Measurements from ENCODE around the gene MASTL. TPM values are rescaled to one million over a fixed set of nuclear protein-coding genes. Genes with fewer than 3 reads are reported as not detected.

MASTL gene
- total RNA-seq, 1 donor from 2014 or later, result 15.0 TPM

DNA sequence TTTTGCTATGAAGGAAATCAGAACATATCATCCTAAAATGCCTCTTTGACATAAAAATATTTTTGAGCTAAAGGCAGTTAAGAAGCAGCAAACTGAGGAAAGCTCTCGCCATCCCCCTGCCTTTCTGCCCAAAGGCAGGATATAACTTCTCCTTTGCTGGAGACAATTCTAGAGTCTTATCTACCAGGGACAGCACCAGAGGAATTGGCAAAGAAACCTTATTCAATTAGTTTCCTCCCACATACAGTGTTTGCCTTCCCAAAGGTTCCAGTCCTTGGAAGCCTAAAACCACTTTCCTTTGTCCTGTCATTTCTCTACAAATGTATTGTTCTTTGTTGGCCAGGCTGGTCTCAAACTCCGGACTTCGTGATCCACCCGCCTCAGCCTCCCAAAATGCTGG, 33.7 kb downstream of the MASTL start:
- H3K36me3 Mint-ChIP-seq (ENCODE audit: insufficient read depth), result peaks cover 6% of the 10 kb centered on the region
- H3K9me3 Mint-ChIP-seq (ENCODE audit: low read depth), result no peaks in the 10 kb centered on the region
- no peaks in the 10 kb centered on the region for H3K27me3 Mint-ChIP-seq
- no peaks in the 10 kb centered on the region for H3K4me1 Mint-ChIP-seq (ENCODE audit: low read depth)
- no peak overlapping the region for H3K27ac Mint-ChIP-seq
- no peak for DNase-seq (ENCODE audit: low spot score, unreplicated experiment)
- no peak overlapping the region for H3K4me3 Mint-ChIP-seq (ENCODE audit: low read depth)
- TF ChIP-seq, protein P1, sequence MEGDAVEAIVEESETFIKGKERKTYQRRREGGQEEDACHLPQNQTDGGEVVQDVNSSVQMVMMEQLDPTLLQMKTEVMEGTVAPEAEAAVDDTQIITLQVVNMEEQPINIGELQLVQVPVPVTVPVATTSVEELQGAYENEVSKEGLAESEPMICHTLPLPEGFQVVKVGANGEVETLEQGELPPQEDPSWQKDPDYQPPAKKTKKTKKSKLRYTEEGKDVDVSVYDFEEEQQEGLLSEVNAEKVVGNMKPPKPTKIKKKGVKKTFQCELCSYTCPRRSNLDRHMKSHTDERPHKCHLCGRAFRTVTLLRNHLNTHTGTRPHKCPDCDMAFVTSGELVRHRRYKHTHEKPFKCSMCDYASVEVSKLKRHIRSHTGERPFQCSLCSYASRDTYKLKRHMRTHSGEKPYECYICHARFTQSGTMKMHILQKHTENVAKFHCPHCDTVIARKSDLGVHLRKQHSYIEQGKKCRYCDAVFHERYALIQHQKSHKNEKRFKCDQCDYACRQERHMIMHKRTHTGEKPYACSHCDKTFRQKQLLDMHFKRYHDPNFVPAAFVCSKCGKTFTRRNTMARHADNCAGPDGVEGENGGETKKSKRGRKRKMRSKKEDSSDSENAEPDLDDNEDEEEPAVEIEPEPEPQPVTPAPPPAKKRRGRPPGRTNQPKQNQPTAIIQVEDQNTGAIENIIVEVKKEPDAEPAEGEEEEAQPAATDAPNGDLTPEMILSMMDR (IDR thresholded peaks at IDR 0.05; ENCODE audit: unreplicated experiment), result no peak

GRCh38 chr10:27190508-27190907, 35.4 kb downstream of the MASTL start:
- Mint-ChIP-seq H3K36me3 (ENCODE audit: insufficient read depth) (no peaks in the 10 kb centered on the region), H3K4me3 (ENCODE audit: low read depth) (no peak overlapping the region), H3K4me1 (ENCODE audit: low read depth) (no peaks in the 10 kb centered on the region), H3K27me3 (no peaks in the 10 kb centered on the region), H3K9me3 (ENCODE audit: low read depth) (no peaks in the 10 kb centered on the region), H3K27ac (no peak overlapping the region)
- TF ChIP-seq, protein P1 (IDR thresholded peaks at IDR 0.05; ENCODE audit: unreplicated experiment), result no peak
- no peak for DNase-seq (ENCODE audit: low spot score, unreplicated experiment)

GRCh38 chr10:27192284-27192683, 37.1 kb downstream of the MASTL start:
- Mint-ChIP-seq H3K4me3 (ENCODE audit: low read depth) (no peak overlapping the region), H3K27me3 (no peaks in the 10 kb centered on the region), H3K27ac (no peak overlapping the region), H3K36me3 (ENCODE audit: insufficient read depth) (no peaks in the 10 kb centered on the region), H3K4me1 (ENCODE audit: low read depth) (no peaks in the 10 kb centered on the region), H3K9me3 (ENCODE audit: low read depth) (no peaks in the 10 kb centered on the region)
- DNase-seq (ENCODE audit: low spot score, unreplicated experiment), result no peak
- TF ChIP-seq, protein P1 (IDR thresholded peaks at IDR 0.05; ENCODE audit: unreplicated experiment), result no peak

DNA sequence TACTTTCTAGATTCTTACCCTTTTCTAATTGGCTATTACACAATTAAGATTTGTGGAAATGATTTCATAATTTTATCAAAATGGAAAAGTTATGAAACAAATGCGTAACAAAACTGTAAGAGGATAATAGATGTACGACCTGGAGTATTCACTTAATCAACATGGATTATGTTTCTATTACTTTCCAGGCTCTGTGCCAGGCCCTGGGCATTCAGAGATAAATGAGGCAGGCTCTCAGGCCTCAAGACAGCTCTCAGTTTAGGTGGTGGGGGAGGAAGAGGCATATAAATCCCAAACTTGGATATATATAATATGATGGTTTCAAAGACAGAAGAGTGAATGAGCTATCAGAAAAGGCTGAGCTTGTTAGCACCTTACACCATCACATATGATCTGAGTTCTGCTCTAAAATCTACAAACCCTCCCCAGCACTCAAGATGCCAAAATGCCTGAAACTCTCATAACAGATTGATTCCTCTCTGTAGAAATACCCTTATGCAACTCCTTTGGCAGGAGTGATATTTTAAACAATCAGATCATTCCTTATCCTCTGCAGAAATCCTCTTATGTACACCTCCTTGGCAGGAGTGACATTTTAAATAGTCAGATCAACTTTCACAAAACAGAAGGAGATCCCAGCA, 42.9 kb downstream of the MASTL start:
- TF ChIP-seq, protein P1 (IDR thresholded peaks at IDR 0.05; ENCODE audit: unreplicated experiment), result no peak
- Mint-ChIP-seq H3K27ac (no peak overlapping the region), H3K9me3 (ENCODE audit: low read depth) (no peaks in the 10 kb centered on the region)

GRCh38 chr10:27203806-27204205, 48.7 kb downstream of the MASTL start:
- Mint-ChIP-seq H3K27ac (no peak overlapping the region), H3K36me3 (ENCODE audit: insufficient read depth) (peaks cover 18% of the 10 kb centered on the region), H3K4me1 (ENCODE audit: low read depth) (no peaks in the 10 kb centered on the region), H3K27me3 (no peaks in the 10 kb centered on the region), H3K4me3 (ENCODE audit: low read depth) (no peak overlapping the region), H3K9me3 (ENCODE audit: low read depth) (no peaks in the 10 kb centered on the region)
- TF ChIP-seq, protein P1 (IDR thresholded peaks at IDR 0.05; ENCODE audit: unreplicated experiment), result no peak
- DNase-seq (ENCODE audit: low spot score, unreplicated experiment), result no peak

More for the DNA sequence above, 42.9 kb downstream of the MASTL start:
- no peak for DNase-seq (ENCODE audit: low spot score, unreplicated experiment)
- no peak overlapping the region for H3K4me3 Mint-ChIP-seq (ENCODE audit: low read depth)
- H3K36me3 Mint-ChIP-seq (ENCODE audit: insufficient read depth), result peaks cover 13% of the 10 kb centered on the region
- no peaks in the 10 kb centered on the region for H3K27me3 Mint-ChIP-seq
- H3K4me1 Mint-ChIP-seq (ENCODE audit: low read depth), result no peaks in the 10 kb centered on the region

Data from progenitor cell of endocrine pancreas (in vitro differentiated cells).